Measurements from ENCODE around the gene PRDM5. TPM values are rescaled to one million over a fixed set of nuclear protein-coding genes. Genes with fewer than 3 reads are reported as not detected.
"Not testable (repeated sequence)": the region's sequence is repeated elsewhere in the genome, so short reads cannot be mapped to it uniquely, and the experiment has no call there.

The PRDM5 gene
- total and polyA plus RNA-seq, 5 donors from 2014 or later = 0.07 to 0.67 (median 0.11) TPM; not detected in 2

- Histone ChIP-seq H3K4me1 (ENCODE audit: control insufficient read depth, insufficient read depth, low read length, poor library complexity, severe bottlenecking) (no peaks in the 10 kb centered on the region), H3K9me3 (ENCODE audit: control insufficient read depth in 2 of 2, low read length in 2 of 2) (no peaks in the 10 kb centered on the region), H3K4me3 (ENCODE audit: low read depth, low read length) (no peak overlapping the region), H3K27me3 (ENCODE audit: control insufficient read depth, insufficient read depth, low read length) (no peaks in the 10 kb centered on the region), H3K27ac (ENCODE audit: insufficient read depth, low read length, poor library complexity, severe bottlenecking) (no peak overlapping the region), H3K36me3 (ENCODE audit: control insufficient read depth, insufficient read depth, low read length) (no peaks in the 10 kb centered on the region)
- Mint-ChIP-seq H3K9me3 (peaks cover 0 to 9% (median 2%) of the 10 kb centered on the region in 7 donors), H3K4me1 (no peaks in the 10 kb centered on the region), H3K27ac (no peak overlapping the region), H3K36me3 (peaks cover 6% of the 10 kb centered on the region), H3K27me3 (no peaks in the 10 kb centered on the region), H3K4me3 (no peak overlapping the region)
- no peak for DNase-seq
- ATAC-seq (ENCODE audit: low read depth in 2 of 2) = no peak
Observed at GRCh38 chr4:120750152-120750525, 172.4 kb downstream of the PRDM5 start.

GRCh38 chr4:120749445-120750151, 172.9 kb downstream of the PRDM5 start:
- DNase-seq (peak in 1 of 3 donors; percentile 25), ATAC-seq (ENCODE audit: low read depth in 2 of 2) (no peak)
- no peak overlapping the region for H3K27ac ChIP-seq (ENCODE audit: insufficient read depth, low read length, poor library complexity, severe bottlenecking)
- H3K9me3 ChIP-seq (ENCODE audit: control insufficient read depth in 2 of 2, low read length in 2 of 2) = no peaks in the 10 kb centered on the region
- Mint-ChIP-seq H3K4me1 (no peaks in the 10 kb centered on the region), H3K9me3 (peaks cover 0 to 9% (median 2%) of the 10 kb centered on the region in 7 donors), H3K36me3 (peaks cover 6% of the 10 kb centered on the region), H3K4me3 (no peak overlapping the region), H3K27ac (no peak overlapping the region), H3K27me3 (no peaks in the 10 kb centered on the region)
- H3K27me3 ChIP-seq (ENCODE audit: control insufficient read depth, insufficient read depth, low read length) = no peaks in the 10 kb centered on the region
- H3K4me3 ChIP-seq (ENCODE audit: low read depth, low read length) = no peak overlapping the region
- no peaks in the 10 kb centered on the region for H3K4me1 ChIP-seq (ENCODE audit: control insufficient read depth, insufficient read depth, low read length, poor library complexity, severe bottlenecking)
- no peaks in the 10 kb centered on the region for H3K36me3 ChIP-seq (ENCODE audit: control insufficient read depth, insufficient read depth, low read length)

- not testable (repeated sequence) for H3K4me1 Mint-ChIP-seq; H3K36me3 Mint-ChIP-seq; H3K27ac ChIP-seq (ENCODE audit: insufficient read depth, low read length, poor library complexity, severe bottlenecking); H3K9me3 Mint-ChIP-seq; H3K27me3 ChIP-seq (ENCODE audit: control insufficient read depth, insufficient read depth, low read length); ATAC-seq (ENCODE audit: low read depth in 2 of 2); H3K27me3 Mint-ChIP-seq; H3K9me3 ChIP-seq (ENCODE audit: control insufficient read depth in 2 of 2, low read length in 2 of 2); DNase-seq; H3K4me3 Mint-ChIP-seq; H3K27ac Mint-ChIP-seq; H3K36me3 ChIP-seq (ENCODE audit: control insufficient read depth, insufficient read depth, low read length); H3K4me3 ChIP-seq (ENCODE audit: low read depth, low read length); H3K4me1 ChIP-seq (ENCODE audit: control insufficient read depth, insufficient read depth, low read length, poor library complexity, severe bottlenecking)
Observed at GRCh38 chr4:120741636-120742035, 180.9 kb downstream of the PRDM5 start.

- peaks cover 0 to 4% (median 1%) of the 10 kb centered on the region in 7 donors for H3K9me3 Mint-ChIP-seq
- Histone ChIP-seq H3K9me3 (ENCODE audit: control insufficient read depth in 2 of 2, low read length in 2 of 2) (no peaks in the 10 kb centered on the region), H3K4me1 (ENCODE audit: control insufficient read depth, insufficient read depth, low read length, poor library complexity, severe bottlenecking) (no peaks in the 10 kb centered on the region), H3K27ac (ENCODE audit: insufficient read depth, low read length, poor library complexity, severe bottlenecking) (no peak overlapping the region), H3K27me3 (ENCODE audit: control insufficient read depth, insufficient read depth, low read length) (no peaks in the 10 kb centered on the region), H3K4me3 (ENCODE audit: low read depth, low read length) (no peak overlapping the region), H3K36me3 (ENCODE audit: control insufficient read depth, insufficient read depth, low read length) (no peaks in the 10 kb centered on the region)
- DNase-seq (no peak), ATAC-seq (ENCODE audit: low read depth in 2 of 2) (no peak)
- H3K27me3 Mint-ChIP-seq = peaks cover 8% of the 10 kb centered on the region
- no peaks in the 10 kb centered on the region for H3K36me3 Mint-ChIP-seq
- H3K4me1 Mint-ChIP-seq = no peaks in the 10 kb centered on the region
- H3K4me3 Mint-ChIP-seq = no peak overlapping the region
- H3K27ac Mint-ChIP-seq = no peak overlapping the region
Observed at GRCh38 chr4:120736312-120736711, 186.2 kb downstream of the PRDM5 start.

- H3K4me1 ChIP-seq (ENCODE audit: control insufficient read depth, insufficient read depth, low read length, poor library complexity, severe bottlenecking) = no peaks in the 10 kb centered on the region
- H3K27ac Mint-ChIP-seq = no peak overlapping the region
Observed at GRCh38 chr4:120733968-120734367, 188.6 kb downstream of the PRDM5 start.

GRCh38 chr4:120733054-120733453, 189.5 kb downstream of the PRDM5 start:
- ATAC-seq (ENCODE audit: low read depth in 2 of 2) (no peak), DNase-seq (no peak)
- H3K27ac Mint-ChIP-seq = no peak overlapping the region
- peaks cover 16% of the 10 kb centered on the region for H3K27me3 Mint-ChIP-seq
- no peaks in the 10 kb centered on the region for H3K9me3 ChIP-seq (ENCODE audit: control insufficient read depth in 2 of 2, low read length in 2 of 2)
- no peaks in the 10 kb centered on the region for H3K27me3 ChIP-seq (ENCODE audit: control insufficient read depth, insufficient read depth, low read length)
- no peaks in the 10 kb centered on the region for H3K36me3 ChIP-seq (ENCODE audit: control insufficient read depth, insufficient read depth, low read length)
- H3K4me1 ChIP-seq (ENCODE audit: control insufficient read depth, insufficient read depth, low read length, poor library complexity, severe bottlenecking) = no peaks in the 10 kb centered on the region
- H3K4me1 Mint-ChIP-seq = no peaks in the 10 kb centered on the region
- H3K9me3 Mint-ChIP-seq = peaks cover 0 to 1% (median 0%) of the 10 kb centered on the region in 7 donors
- H3K4me3 Mint-ChIP-seq = no peak overlapping the region
- no peak overlapping the region for H3K4me3 ChIP-seq (ENCODE audit: low read depth, low read length)
- no peaks in the 10 kb centered on the region for H3K36me3 Mint-ChIP-seq
- no peak overlapping the region for H3K27ac ChIP-seq (ENCODE audit: insufficient read depth, low read length, poor library complexity, severe bottlenecking)

More at GRCh38 chr4:120733968-120734367, 188.6 kb downstream of the PRDM5 start:
- Mint-ChIP-seq H3K9me3 (peaks cover 0 to 1% (median 0%) of the 10 kb centered on the region in 7 donors), H3K36me3 (no peaks in the 10 kb centered on the region), H3K4me1 (no peaks in the 10 kb centered on the region), H3K27me3 (peaks cover 12% of the 10 kb centered on the region), H3K4me3 (no peak overlapping the region)
- no peak for DNase-seq
- ATAC-seq (ENCODE audit: low read depth in 2 of 2) = no peak
- no peaks in the 10 kb centered on the region for H3K9me3 ChIP-seq (ENCODE audit: control insufficient read depth in 2 of 2, low read length in 2 of 2)
- H3K27ac ChIP-seq (ENCODE audit: insufficient read depth, low read length, poor library complexity, severe bottlenecking) = no peak overlapping the region
- H3K4me3 ChIP-seq (ENCODE audit: low read depth, low read length) = no peak overlapping the region
- no peaks in the 10 kb centered on the region for H3K27me3 ChIP-seq (ENCODE audit: control insufficient read depth, insufficient read depth, low read length)
- H3K36me3 ChIP-seq (ENCODE audit: control insufficient read depth, insufficient read depth, low read length) = no peaks in the 10 kb centered on the region

- no peaks in the 10 kb centered on the region for H3K4me1 Mint-ChIP-seq
- no peak for ATAC-seq (ENCODE audit: low read depth in 2 of 2)
- no peak overlapping the region for H3K4me3 Mint-ChIP-seq
- peaks cover 0 to 2% (median 0%) of the 10 kb centered on the region in 7 donors for H3K9me3 Mint-ChIP-seq
- H3K27me3 Mint-ChIP-seq = peaks cover 18% of the 10 kb centered on the region
- DNase-seq = no peak
- H3K27ac Mint-ChIP-seq = no peak overlapping the region
- Histone ChIP-seq H3K4me1 (ENCODE audit: control insufficient read depth, insufficient read depth, low read length, poor library complexity, severe bottlenecking) (no peaks in the 10 kb centered on the region), H3K27me3 (ENCODE audit: control insufficient read depth, insufficient read depth, low read length) (no peaks in the 10 kb centered on the region), H3K27ac (ENCODE audit: insufficient read depth, low read length, poor library complexity, severe bottlenecking) (no peak overlapping the region), H3K4me3 (ENCODE audit: low read depth, low read length) (no peak overlapping the region), H3K36me3 (ENCODE audit: control insufficient read depth, insufficient read depth, low read length) (no peaks in the 10 kb centered on the region), H3K9me3 (ENCODE audit: control insufficient read depth in 2 of 2, low read length in 2 of 2) (no peaks in the 10 kb centered on the region)
- H3K36me3 Mint-ChIP-seq = no peaks in the 10 kb centered on the region
Observed at GRCh38 chr4:120731561-120731960, 191.0 kb downstream of the PRDM5 start.

GRCh38 chr4:120730777-120731320, 191.7 kb downstream of the PRDM5 start:
- ATAC-seq (ENCODE audit: low read depth in 2 of 2) (no peak), DNase-seq (no peak)
- Mint-ChIP-seq H3K27ac (no peak overlapping the region), H3K27me3 (peaks cover 21% of the 10 kb centered on the region), H3K36me3 (no peaks in the 10 kb centered on the region), H3K4me3 (no peak overlapping the region), H3K4me1 (no peaks in the 10 kb centered on the region), H3K9me3 (peaks cover 0 to 2% (median 0%) of the 10 kb centered on the region in 7 donors)
- Histone ChIP-seq H3K9me3 (ENCODE audit: control insufficient read depth in 2 of 2, low read length in 2 of 2) (no peaks in the 10 kb centered on the region), H3K36me3 (ENCODE audit: control insufficient read depth, insufficient read depth, low read length) (no peaks in the 10 kb centered on the region), H3K4me1 (ENCODE audit: control insufficient read depth, insufficient read depth, low read length, poor library complexity, severe bottlenecking) (no peaks in the 10 kb centered on the region), H3K27me3 (ENCODE audit: control insufficient read depth, insufficient read depth, low read length) (no peaks in the 10 kb centered on the region), H3K4me3 (ENCODE audit: low read depth, low read length) (no peak overlapping the region), H3K27ac (ENCODE audit: insufficient read depth, low read length, poor library complexity, severe bottlenecking) (no peak overlapping the region)

Data from CD4-positive, CD25-positive, alpha-beta regulatory T cell (primary cell).